Stimulated activated CD8-positive, alpha-beta memory T cell treated with anti-CD3 and anti-CD28 coated beads, Interleukin-4, amount 100 ng/mL, for 4 hours (primary cell): Measurements from ENCODE around the gene ZNF782.
"Not testable (repeated sequence)": the region's sequence is repeated elsewhere in the genome, so short reads cannot be mapped to it uniquely, and the experiment has no call there.

Source experiments
- DNase-seq, 2 donors: peaks; one replicate each; pipeline ENCODE4 v3.0.0-alpha.2; 2020; ENCODE audit warnings: low read depth in 2 of 2, low spot score in 1 of 2

ZNF782 gene

GRCh38 chr9:96853781-96854650 lies at the start of gene ZNF782:
ZNF782 (minus strand) TSS chr9:96854514; CDS start chr9:96851961, 2,553 bp downstream.
- DNase-seq = peak; percentile 61 to 72

- DNase-seq = not testable (repeated sequence)
These were observed 45.7 kb upstream of the ZNF782 start for GRCh38 chr9:96900010-96900409.

DNA sequence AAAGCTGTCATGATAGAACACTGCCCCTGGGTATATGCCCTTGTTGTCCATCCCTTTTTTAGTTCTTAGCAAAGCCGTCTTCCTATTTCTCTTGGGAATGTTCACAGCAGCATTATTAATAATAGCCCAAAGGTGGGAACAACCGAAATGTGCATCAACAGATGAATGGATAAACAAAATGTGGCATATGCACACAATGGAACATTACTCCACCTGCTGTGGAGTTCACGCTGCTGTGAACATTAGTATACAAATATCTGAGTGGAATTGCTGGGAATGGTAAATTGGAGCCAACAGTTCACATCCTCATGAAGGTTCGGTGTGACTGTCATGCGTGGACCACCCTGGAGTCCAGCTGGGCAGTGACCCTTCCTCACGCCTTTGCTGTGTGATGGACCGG lies 37.8 kb upstream of the ZNF782 start:
- no peak for DNase-seq

DNA sequence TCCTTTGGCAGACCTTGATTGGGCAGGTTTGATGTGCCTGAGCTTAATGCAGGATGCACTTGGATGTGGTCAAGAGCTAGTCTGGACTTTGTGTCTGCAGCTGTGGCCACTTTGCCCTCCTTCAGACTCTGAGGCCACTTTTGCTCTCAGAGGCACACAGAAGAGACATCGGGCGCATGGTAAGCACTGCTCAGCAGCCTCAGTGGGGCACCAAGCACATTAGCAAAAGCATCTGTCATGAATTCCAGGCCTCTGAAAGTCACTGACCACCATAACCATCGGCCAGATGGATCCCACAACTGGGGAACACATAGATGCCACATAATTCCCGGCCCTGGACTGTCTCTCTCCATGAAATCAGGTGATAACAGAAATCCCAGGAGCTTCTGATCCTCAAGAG lies 34.3 kb upstream of the ZNF782 start:
- no peak for DNase-seq

GRCh38 chr9:96885424-96885823 lies 31.1 kb upstream of the ZNF782 start:
- no peak for DNase-seq

DNA sequence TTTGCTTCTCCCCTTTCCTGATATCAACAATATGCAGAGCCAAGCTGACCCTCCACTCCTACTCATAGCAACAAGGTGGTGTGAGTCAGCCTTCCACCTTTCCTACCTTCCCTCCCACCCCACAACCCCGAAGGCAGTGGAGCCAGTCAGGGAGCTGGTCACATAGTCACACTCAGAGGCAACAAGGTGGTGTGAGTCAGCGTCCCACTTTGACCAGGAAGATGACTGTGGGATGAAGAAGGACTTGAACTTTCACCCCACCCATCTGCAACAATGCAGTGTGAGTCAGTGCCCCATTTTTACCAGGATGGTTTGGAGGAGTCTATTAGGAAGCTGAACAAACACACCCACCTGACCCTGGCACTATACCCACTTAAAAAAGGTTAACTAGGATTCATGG lies 30.1 kb upstream of the ZNF782 start:
- DNase-seq = no peak

DNA sequence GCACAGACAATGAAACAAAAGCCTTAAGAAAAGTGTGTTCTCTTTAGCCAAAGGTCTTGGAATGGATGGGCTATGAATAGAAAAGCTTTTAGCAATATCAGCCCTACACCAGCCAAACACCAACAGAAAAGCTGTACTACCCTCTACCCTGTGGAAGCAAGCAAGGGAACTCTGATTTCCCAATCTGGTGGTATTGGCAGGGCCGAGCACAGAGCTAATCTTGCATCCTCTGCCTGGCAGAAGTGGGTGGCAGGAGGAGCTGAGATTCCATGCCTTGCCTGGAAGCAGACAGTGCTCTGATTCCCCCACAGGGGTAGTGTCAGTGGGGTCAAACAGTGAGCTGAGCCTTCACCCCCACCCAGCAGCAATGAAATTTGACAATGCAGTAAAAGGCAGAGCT lies 29.6 kb upstream of the ZNF782 start:
- no peak for DNase-seq

DNA sequence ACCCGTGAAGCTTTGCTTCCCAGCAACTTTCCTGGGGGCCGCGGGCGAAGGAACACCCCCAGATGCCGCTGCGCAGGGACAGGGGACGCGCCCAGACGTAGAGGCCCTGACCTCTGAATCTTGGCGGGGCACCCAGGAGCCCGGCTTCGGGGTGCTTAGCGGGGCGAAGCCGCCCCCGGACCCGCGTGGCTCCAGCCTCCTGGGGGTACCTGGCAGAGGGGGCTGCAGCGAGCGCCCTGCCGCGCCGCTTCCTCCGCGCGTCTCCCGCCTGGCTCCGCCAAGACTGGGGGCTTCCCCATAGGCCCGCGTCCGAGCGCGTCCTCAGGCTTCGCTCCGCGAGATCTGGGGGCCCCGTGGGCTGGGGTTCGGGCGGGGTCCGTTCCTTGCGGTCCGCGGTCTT lies 23.0 kb upstream of the ZNF782 start:
- no peak for DNase-seq

GRCh38 chr9:96875461-96876142 lies 21.3 kb upstream of the ZNF782 start:
- no peak for DNase-seq

GRCh38 chr9:96874947-96875460 lies 20.7 kb upstream of the ZNF782 start:
- no peak for DNase-seq

DNA sequence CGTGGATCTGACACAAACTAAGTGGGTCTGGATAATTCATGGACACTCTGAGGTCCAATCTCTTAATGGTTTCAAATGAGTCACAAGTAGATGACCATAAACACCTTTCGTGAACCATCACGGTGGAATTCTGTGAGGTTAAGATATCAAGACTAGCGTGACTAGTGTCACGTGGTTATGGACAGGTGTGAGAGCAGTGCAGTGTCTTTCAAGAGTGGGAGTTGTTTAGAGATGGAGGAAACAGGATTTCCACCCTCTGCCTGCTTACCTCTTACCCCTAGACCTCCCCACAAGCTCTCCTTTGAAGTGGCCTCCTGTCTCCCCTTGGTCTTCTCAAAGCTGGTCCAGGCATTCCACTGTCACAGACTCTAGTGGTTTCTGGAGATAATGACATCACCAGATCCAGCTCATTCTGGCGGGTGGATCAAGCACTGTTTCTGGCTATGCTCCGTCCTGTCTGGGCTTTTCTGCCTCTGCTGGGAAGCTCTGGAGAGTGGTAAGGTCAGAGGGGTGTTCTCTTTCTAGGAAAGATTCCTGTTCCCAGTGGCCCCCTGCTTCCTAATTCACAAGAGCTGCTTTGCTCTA lies 20.0 kb upstream of the ZNF782 start:
- DNase-seq = no peak

- DNase-seq = no peak
These were observed 16.9 kb upstream of the ZNF782 start for GRCh38 chr9:96871176-96871575.

DNA sequence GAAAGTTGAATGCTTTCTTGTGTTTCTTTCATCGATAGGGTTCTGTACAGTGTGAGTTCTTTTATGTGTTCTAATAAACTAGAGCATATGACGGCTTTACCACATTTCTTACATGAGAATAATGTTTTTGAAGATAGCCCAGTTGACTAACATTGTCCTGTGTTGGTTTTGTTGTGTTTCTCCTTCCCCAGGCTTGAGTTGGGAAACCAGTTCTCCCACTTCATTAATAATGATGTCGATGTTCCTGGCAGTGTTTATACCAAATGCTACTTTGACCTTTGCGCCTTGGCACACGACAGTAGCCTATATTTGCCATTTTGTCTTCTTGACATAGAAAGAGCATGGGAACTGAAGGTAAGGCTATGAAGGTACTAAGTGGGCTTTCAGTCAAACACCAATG lies 14.4 kb upstream of the ZNF782 start:
- DNase-seq = no peak

DNA sequence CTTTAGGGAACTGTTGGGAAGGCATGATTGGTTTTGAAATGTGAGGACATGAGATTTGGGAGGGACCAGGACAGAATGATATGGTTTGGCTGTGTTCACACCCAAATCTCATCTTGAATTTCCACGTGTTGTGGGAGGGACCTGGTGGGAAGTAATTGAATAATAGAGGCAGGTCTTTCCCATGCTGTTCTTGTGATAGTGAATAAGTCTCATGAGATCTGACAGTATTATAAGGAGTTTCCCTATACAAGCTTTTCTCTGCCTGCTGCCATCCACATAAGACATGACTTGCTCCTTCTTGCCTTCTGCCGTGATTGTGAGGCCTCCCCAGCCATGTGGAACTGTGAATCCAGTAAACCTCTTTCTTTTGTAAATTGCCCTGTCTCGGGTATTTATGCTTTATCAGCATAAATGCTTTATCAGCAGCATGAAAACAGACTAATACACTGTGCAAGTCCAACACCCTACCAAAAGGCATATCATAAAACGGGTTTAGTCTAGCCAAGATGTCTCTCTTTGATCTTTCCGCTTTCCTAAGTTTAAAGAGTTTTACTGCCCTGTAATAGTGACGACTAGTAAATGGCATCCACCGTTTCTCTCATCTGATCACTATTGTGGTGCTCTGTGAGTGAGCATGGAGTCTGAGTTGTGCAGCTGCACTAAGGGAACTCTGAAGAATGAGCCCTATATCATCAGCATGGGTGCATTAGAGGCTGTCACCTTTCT lies 12.9 kb upstream of the ZNF782 start:
- DNase-seq = no peak

GRCh38 chr9:96865240-96865639 lies 10.9 kb upstream of the ZNF782 start:
- DNase-seq = not testable (repeated sequence)

GRCh38 chr9:96859461-96860198 lies 5.3 kb upstream of the ZNF782 start:
- DNase-seq = no peak

- DNase-seq = no peak
These were observed 4.4 kb upstream of the ZNF782 start for GRCh38 chr9:96858670-96859069.

GRCh38 chr9:96858018-96858573 lies 3.8 kb upstream of the ZNF782 start:
- no peak for DNase-seq

DNA sequence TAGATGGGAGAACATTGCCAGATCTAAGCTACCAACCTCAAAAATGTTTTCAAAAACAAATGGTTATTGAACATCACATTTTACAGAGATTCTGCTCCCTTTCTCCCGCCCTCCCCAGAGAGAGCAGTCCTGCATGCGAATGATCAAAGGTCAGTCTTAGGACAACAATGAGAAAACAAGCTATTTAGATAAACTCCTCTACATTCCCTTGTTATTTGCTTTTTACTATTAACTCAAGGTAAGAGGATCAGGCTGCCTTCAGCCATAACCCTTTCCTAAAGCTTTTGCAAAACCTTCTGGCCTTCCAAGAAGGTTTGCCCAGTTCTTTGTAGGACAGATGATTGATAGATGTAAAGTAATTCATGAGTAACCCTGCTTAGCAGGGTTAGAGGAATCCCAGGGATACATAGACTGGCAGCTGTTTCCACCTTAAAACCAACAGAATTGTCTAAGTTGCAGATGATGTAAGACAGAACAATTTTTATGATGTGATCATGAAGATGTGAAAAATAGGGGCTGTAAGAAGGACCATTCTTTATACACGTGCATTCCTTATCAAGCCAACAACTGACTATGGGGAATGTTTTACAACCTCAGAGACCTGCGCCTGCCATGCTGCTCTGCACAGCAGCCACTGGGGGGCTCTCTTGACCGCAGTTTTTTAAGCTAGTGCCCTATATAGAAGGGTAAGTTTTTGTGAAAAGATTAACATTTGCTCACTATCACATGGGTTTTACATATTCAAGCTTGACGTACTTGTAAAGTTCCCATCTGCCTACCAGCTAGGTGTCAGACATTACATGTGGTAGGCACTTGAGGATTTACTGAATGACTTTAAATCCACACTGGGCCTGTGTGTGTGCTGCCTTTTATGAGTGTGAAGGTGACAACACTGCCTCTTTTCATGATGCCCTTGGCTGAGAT lies 2.3 kb upstream of the ZNF782 start:
- peak; percentile 37 to 43 for DNase-seq
